Fibroblast of villous mesenchyme (primary cell): ENCODE measurements around the gene INHBC. TPM values are rescaled to one million over a fixed set of nuclear protein-coding genes. Genes with fewer than 3 reads are reported as not detected.
A peak's percentile ranks its signal among the peaks of the same experiment; 100 is the strongest.

ENCODE experiments used
- DNase-seq: peaks from one replicate; pipeline ENCODE4 v3.0.0-alpha.2; 2010; ENCODE audit warnings: low read depth
- H3K4me3 ChIP-seq: 2 replicates; pipeline ENCODE4 v1.5.1; 2011; ENCODE audit warnings: low read depth, mild to moderate bottlenecking, low read length
- CTCF ChIP-seq: IDR thresholded peaks from 2 replicates; pipeline ENCODE4 v1.5.1; 2012; ENCODE audit warnings: low read depth, mild to moderate bottlenecking, low read length; ENCODE audit not compliant: insufficient read depth
- total RNA-seq: library from RNA; depleted of rRNA; stranded (reverse); fragments of >200 nt; gene quantifications from 2 replicates; pipeline ENCODE4 v1.2.3, GENCODE V29; 2012

The INHBC gene
- total RNA-seq, 1 donor, result not detected

- peak overlapping the region; percentile 73 for H3K4me3 ChIP-seq
- TF ChIP-seq CTCF, result no peak
- DNase-seq, result no peak
These were observed 5.0 kb upstream of the INHBC start for GRCh38 chr12:57429473-57430111.

GRCh38 chr12:57430112-57430930 lies 4.3 kb upstream of the INHBC start:
- TF ChIP-seq CTCF, result no peak
- peak overlapping the region; percentile 73 for H3K4me3 ChIP-seq
- DNase-seq, result peak; percentile 49

- H3K4me3 ChIP-seq, result peak within 1 kb of the TSS; percentile 73
- DNase-seq, result peak; percentile 96
- TF ChIP-seq CTCF, result no peak
These were observed 3.5 kb upstream of the INHBC start, which contains the start of gene R3HDM2 for GRCh38 chr12:57430931-57431566. TSS of gene R3HDM2 (minus strand) at chr12:57431043. CDS start at chr12:57310428, 120,615 bp downstream.

- H3K4me3 ChIP-seq, result no peak overlapping the region
- DNase-seq, result no peak
- no peak for TF ChIP-seq CTCF
These were observed 2.9 kb upstream of the INHBC start for GRCh38 chr12:57431654-57432188.

GRCh38 chr12:57433370-57433769 lies 1.2 kb upstream of the INHBC start:
- H3K4me3 ChIP-seq, result no peak overlapping the region
- TF ChIP-seq CTCF, result no peak
- no peak for DNase-seq

GRCh38 chr12:57435293-57435692 lies 709 bp downstream of the INHBC start:
- no peak for TF ChIP-seq CTCF
- no peak overlapping the region for H3K4me3 ChIP-seq
- no peak for DNase-seq
